DOHH2 (cell line): Measurements from ENCODE around the gene C13orf46.

Source experiments
- CTCF ChIP-seq: fragments of 200-600 bp; sonication (generic); IDR thresholded peaks from one replicate; pipeline ENCODE4 v1.5.1; 2014; ENCODE audit warnings: antibody characterized with exemption, mild to moderate bottlenecking, low read depth, low read length; ENCODE audit not compliant: poor library complexity, severe bottlenecking
- EZH2phosphoT487 ChIP-seq: fragments of 200-600 bp; sonication (generic); IDR thresholded peaks from 2 replicates; pipeline ENCODE4 v1.6.1; 2017; ENCODE audit warnings: borderline replicate concordance, mild to moderate bottlenecking, antibody characterized with exemption, low read length, moderate library complexity, mixed read lengths

- TF ChIP-seq EZH2phosphoT487: no peak
- TF ChIP-seq CTCF: no peak
Observed at GRCh38 chr13:113918580-113918979, 55.3 kb downstream of the C13orf46 start.
